Measurements from ENCODE around the gene PTGES. TPM values are rescaled to one million over a fixed set of nuclear protein-coding genes. Genes with fewer than 3 reads are reported as not detected.
A peak's percentile ranks its signal among the peaks of the same experiment; 100 is the strongest.

Gene PTGES
- total and polyA plus RNA-seq, 9 of the 15 experiments (the other 6 are each of a cell fraction or from before 2014, with no cell fraction given), result 0.13 TPM; not detected in 8

GRCh38 chr9:129776938-129777768 lies 24.3 kb upstream of the PTGES start (continued):
- TF ChIP-seq JUND (IDR thresholded peaks at IDR 0.05; ENCODE audit: borderline replicate concordance, low read depth, low read length) (peak; percentile 99), JUND (tag; IDR thresholded peaks at IDR 0.05; ENCODE audit: borderline replicate concordance, low read depth, low read length) (peak; percentile 99), ZBTB33 (CRISPR knock-in tag; IDR thresholded peaks at IDR 0.05) (no peak; the same call in 1 of the 2 replicates), GTF2A2 (tag; IDR thresholded peaks at IDR 0.05) (no peak), CHAMP1 (IDR thresholded peaks at IDR 0.05) (no peak), SMARCB1 (IDR thresholded peaks at IDR 0.05; ENCODE audit: insufficient read length, low read depth) (no peak), ZNF146 (CRISPR knock-in tag; IDR thresholded peaks at IDR 0.05; ENCODE audit: unreplicated experiment) (no peak), MIER1 (IDR thresholded peaks at IDR 0.05; ENCODE audit: low read depth) (no peak), ZBTB11 (CRISPR knock-in tag; IDR thresholded peaks at IDR 0.05) (no peak; a peak in 1 of 6 replicates), ZNF140 (CRISPR knock-in tag; IDR thresholded peaks at IDR 0.05) (no peak), HNRNPUL1 (IDR thresholded peaks at IDR 0.05; ENCODE audit: low read length) (no peak), ZNF124 (CRISPR knock-in tag; IDR thresholded peaks at IDR 0.05) (no peak), HNRNPL (IDR thresholded peaks at IDR 0.05; ENCODE audit: low read depth, low read length) (no peak), GATAD2A (IDR thresholded peaks at IDR 0.05) (peak; percentile 22; the same call in 1 of the 2 replicates), ZNF830 (CRISPR knock-in tag; IDR thresholded peaks at IDR 0.05) (peak; percentile 12; the same call in 1 of the 2 replicates), MYC (IDR thresholded peaks at IDR 0.05; ENCODE audit: low read depth, low read length) (no peak), MYC (CRISPR knock-in tag; IDR thresholded peaks at IDR 0.05; ENCODE audit: borderline replicate concordance, low read depth) (no peak), SNRNP70 (optimal IDR thresholded peaks at IDR 0.05; ENCODE audit: low read depth, low read length) (no peak), KDM2B (CRISPR knock-in tag; IDR thresholded peaks at IDR 0.05) (no peak), ZFP30 (CRISPR knock-in tag; IDR thresholded peaks at IDR 0.05; ENCODE audit: borderline replicate concordance) (no peak), PURB (CRISPR knock-in tag; IDR thresholded peaks at IDR 0.05; ENCODE audit: low read depth) (no peak)
